GM21717 (cell line): ENCODE measurements around the gene SUPT4H1.

Source experiments
- ATAC-seq: cut with Tn5 transposase; IDR thresholded peaks from one replicate; pipeline ENCODE4 v1.9.1; 2021; ENCODE audit warnings: mild to moderate bottlenecking, moderate library complexity; ENCODE audit not compliant: unreplicated experiment

SUPT4H1 gene

GRCh38 chr17:58307468-58308172 is 44.4 kb downstream of the SUPT4H1 start:
- no peak for ATAC-seq

GRCh38 chr17:58306131-58306951 is 45.7 kb downstream of the SUPT4H1 start:
- no peak for ATAC-seq

- no peak for ATAC-seq
Observed at GRCh38 chr17:58305626-58306025, 46.4 kb downstream of the SUPT4H1 start.

- ATAC-seq, result no peak
Observed at GRCh38 chr17:58304750-58305486, 47.1 kb downstream of the SUPT4H1 start.

- ATAC-seq, result peak; percentile 68
Observed at GRCh38 chr17:58303971-58304749, 47.8 kb downstream of the SUPT4H1 start.

GRCh38 chr17:58302919-58303585 is 48.9 kb downstream of the SUPT4H1 start:
- no peak for ATAC-seq

GRCh38 chr17:58302171-58302918 is 49.7 kb downstream of the SUPT4H1 start:
- ATAC-seq, result no peak

GRCh38 chr17:58301504-58302150 is 50.4 kb downstream of the SUPT4H1 start:
- ATAC-seq, result no peak

GRCh38 chr17:58300336-58300735 is 51.7 kb downstream of the SUPT4H1 start:
- no peak for ATAC-seq
